OCI-LY7 (cell line): ENCODE results near the gene HTR2A. TPM values are rescaled to one million over a fixed set of nuclear protein-coding genes. Genes with fewer than 3 reads are reported as not detected.

ENCODE experiments used
- BruUV-seq: library from RNA; stranded (reverse); fragments of 400-500 nt; replicated peaks from 2 replicates; lab custom pipeline; 2021; lab: Mats Ljungman, UMichigan
- CTCF ChIA-PET: fragments of 300-600 bp; sonication (Branson Sonifier 250); formaldehyde crosslinking; loops from one replicate; lab custom pipeline; 2022; ENCODE audit warnings: antibody characterized with exemption; ENCODE audit not compliant: unreplicated experiment; lab: Charles Lee
- POLR2A ChIA-PET: fragments of 300-600 bp; sonication (Branson Sonifier 250); formaldehyde crosslinking; loops from one replicate; lab custom pipeline; 2022; ENCODE audit warnings: antibody characterized with exemption; lab: Charles Lee
- DNase-seq: peaks from one replicate; pipeline ENCODE4 v3.0.0-alpha.2; 2015; ENCODE audit warnings: low spot score
- H2AFZ ChIP-seq: fragments of 200-600 bp; sonication (generic), shearing (Covaris generic); 2 replicates; pipeline ENCODE4 v1.6.1; 2014; ENCODE audit warnings: mild to moderate bottlenecking, antibody characterized with exemption, low read length, moderate library complexity
- H3K27ac ChIP-seq: fragments of 200-600 bp; sonication (generic); 2 replicates; pipeline ENCODE4 v1.5.1; 2014; ENCODE audit warnings: mixed run types, low read depth, mild to moderate bottlenecking, moderate library complexity, low read length, inconsistent platforms; ENCODE audit not compliant: poor library complexity, severe bottlenecking
- H3K36me3 ChIP-seq: fragments of 200-600 bp; sonication (generic); 2 replicates; pipeline ENCODE4 v1.6.1; 2014; ENCODE audit warnings: mild to moderate bottlenecking, antibody characterized with exemption, low read length, moderate library complexity, mixed read lengths; ENCODE audit not compliant: insufficient read depth
- H3K4me1 ChIP-seq: fragments of 200-600 bp; sonication (generic); 2 replicates; pipeline ENCODE4 v1.5.1; 2014; ENCODE audit warnings: mild to moderate bottlenecking, low read length; ENCODE audit not compliant: insufficient read depth, poor library complexity, severe bottlenecking
- H3K4me2 ChIP-seq: fragments of 200-600 bp; sonication (generic); 2 replicates; pipeline ENCODE4 v1.6.1; 2014; ENCODE audit warnings: mild to moderate bottlenecking, low read length
- H3K4me3 ChIP-seq: fragments of 200-600 bp; sonication (generic); 2 replicates; pipeline ENCODE4 v1.5.1; 2014; ENCODE audit warnings: mild to moderate bottlenecking, low read depth, low read length; ENCODE audit not compliant: poor library complexity, severe bottlenecking
- H3K79me2 ChIP-seq: fragments of 200-600 bp; sonication (generic); 2 replicates; pipeline ENCODE4 v1.6.1; 2016; ENCODE audit warnings: low read depth, mild to moderate bottlenecking, low read length, moderate library complexity, mixed read lengths; ENCODE audit not compliant: insufficient read depth
- H3K9me2 ChIP-seq: fragments of 200-600 bp; sonication (generic); 2 replicates; pipeline ENCODE4 v1.6.1; 2016; ENCODE audit warnings: mild to moderate bottlenecking, low read length, mixed read lengths; ENCODE audit not compliant: insufficient read depth
- H3K9me3 ChIP-seq: fragments of 200-600 bp; sonication (generic); 2 replicates; pipeline ENCODE4 v1.6.1; 2014; ENCODE audit warnings: mild to moderate bottlenecking, mixed run types, low read length, mixed read lengths
- H4K20me1 ChIP-seq: fragments of 200-600 bp; sonication (generic); 2 replicates; pipeline ENCODE4 v1.6.1; 2014; ENCODE audit warnings: mild to moderate bottlenecking, antibody characterized with exemption, low read length, moderate library complexity, mixed read lengths; ENCODE audit not compliant: insufficient read depth
- CTCF ChIP-seq: fragments of 200-600 bp; sonication (generic); conservative IDR thresholded peaks from 2 replicates; pipeline ENCODE4 v1.5.1; 2014; ENCODE audit warnings: mild to moderate bottlenecking, antibody characterized with exemption, low read length, moderate library complexity, mixed read lengths
- EZH2phosphoT487 ChIP-seq: fragments of 200-600 bp; sonication (generic); IDR thresholded peaks from 2 replicates; pipeline ENCODE4 v1.6.1; 2018; ENCODE audit warnings: low read depth, borderline replicate concordance, mild to moderate bottlenecking, mixed run types, antibody characterized with exemption, low read length, moderate library complexity, mixed read lengths
- intact Hi-C: fragments of 100-400 bp; cut with micrococcal nuclease; formaldehyde crosslinking; loops from one replicate; pipeline ENCODE4 v1.10.0; 2022; ENCODE audit not compliant: unreplicated experiment
- total RNA-seq, 2 experiments: library from RNA; depleted of rRNA in 1 of 2; stranded (reverse); fragments of >200 nt in 1 of 2; shearing (Covaris generic) in 1 of 2; gene quantifications; 2 replicates each; pipeline ENCODE4 v1.2.3, GENCODE V29; 2014 to 2022

Gene HTR2A
- total RNA-seq, 2 experiments from 2014 or later = not detected

- BruUV-seq = no TSS peak
- DNase-seq = no peak
- Histone ChIP-seq H3K9me3 (no peaks in the 10 kb centered on the region), H3K4me2 (no peak overlapping the region), H3K36me3 (no peaks in the 10 kb centered on the region), H4K20me1 (no peaks in the 10 kb centered on the region), H3K79me2 (no peaks in the 10 kb centered on the region), H2AFZ (no peak overlapping the region), H3K27ac (no peak overlapping the region), H3K4me1 (no peaks in the 10 kb centered on the region), H3K9me2 (no peaks in the 10 kb centered on the region), H3K4me3 (no peak overlapping the region)
- POLR2A ChIA-PET = no interaction called here
- CTCF ChIA-PET = no interaction called here
- TF ChIP-seq EZH2phosphoT487 (no peak), CTCF (no peak)
- intact Hi-C loops = loop anchor here (5.0 kb wide), 1 partner anchor 763 kb away; no protein-coding TSS in a partner anchor
Measured at GRCh38 chr13:46834657-46835056, 62.2 kb downstream of the HTR2A start.

GRCh38 chr13:46831588-46832194, 65.2 kb downstream of the HTR2A start:
- Histone ChIP-seq H2AFZ (no peak overlapping the region), H3K27ac (no peak overlapping the region), H3K9me3 (no peaks in the 10 kb centered on the region), H3K36me3 (no peaks in the 10 kb centered on the region), H3K9me2 (no peaks in the 10 kb centered on the region), H3K4me2 (no peak overlapping the region), H4K20me1 (no peaks in the 10 kb centered on the region), H3K4me3 (no peak overlapping the region), H3K4me1 (no peaks in the 10 kb centered on the region), H3K79me2 (no peaks in the 10 kb centered on the region)
- POLR2A ChIA-PET = no interaction called here
- peak; percentile 58 for DNase-seq
- CTCF ChIA-PET = no interaction called here
- TF ChIP-seq CTCF (peak; percentile 97), EZH2phosphoT487 (no peak)
- intact Hi-C loops = loop anchor here (2.0 to 5.0 kb wide), 2 partner anchors 766 to 943 kb away; no protein-coding TSS in a partner anchor
- no TSS peak for BruUV-seq

- CTCF ChIA-PET = no interaction called here
- H3K79me2 ChIP-seq = no peaks in the 10 kb centered on the region
Measured at GRCh38 chr13:46830405-46831005, 66.3 kb downstream of the HTR2A start.

More at GRCh38 chr13:46830405-46831005, 66.3 kb downstream of the HTR2A start:
- no peaks in the 10 kb centered on the region for H3K36me3 ChIP-seq
- POLR2A ChIA-PET = interaction anchor here (0.6 kb wide), 1 partner anchor 892 kb away, joined by 3 read pairs; no protein-coding TSS in a partner anchor
- no peaks in the 10 kb centered on the region for H3K9me3 ChIP-seq
- H2AFZ ChIP-seq = no peak overlapping the region
- TF ChIP-seq EZH2phosphoT487 = no peak
- no peak for TF ChIP-seq CTCF
- H3K9me2 ChIP-seq = no peaks in the 10 kb centered on the region
- H3K4me1 ChIP-seq = no peaks in the 10 kb centered on the region
- intact Hi-C loops = loop anchor here (2.0 to 5.0 kb wide), 2 partner anchors 767 to 944 kb away; no protein-coding TSS in a partner anchor
- H3K27ac ChIP-seq = no peak overlapping the region
- H3K4me2 ChIP-seq = no peak overlapping the region
- no TSS peak for BruUV-seq
- H3K4me3 ChIP-seq = no peak overlapping the region
- no peaks in the 10 kb centered on the region for H4K20me1 ChIP-seq
- no peak for DNase-seq
